GM19452 (cell line): ENCODE results near the gene ARL14.

Experiments
- ATAC-seq: cut with Tn5 transposase; IDR thresholded peaks from one replicate; pipeline ENCODE4 v1.9.1; 2021; ENCODE audit not compliant: unreplicated experiment

ARL14 gene

GRCh38 chr3:160676547-160677303, at the start of gene ARL14:
ARL14 (plus strand) TSS chr3:160677160; CDS start chr3:160677347, 187 bp downstream.
- no peak for ATAC-seq

GRCh38 chr3:160629491-160629890, 47.5 kb upstream of the ARL14 start:
- ATAC-seq, result no peak

- ATAC-seq, result no peak
These were observed 43.4 kb upstream of the ARL14 start for GRCh38 chr3:160633361-160634083.

- ATAC-seq, result no peak
These were observed 41.7 kb upstream of the ARL14 start for GRCh38 chr3:160635213-160635612.

- ATAC-seq, result no peak
These were observed 39.9 kb upstream of the ARL14 start for GRCh38 chr3:160637086-160637485.

GRCh38 chr3:160638184-160638583, 38.8 kb upstream of the ARL14 start:
- no peak for ATAC-seq

- ATAC-seq, result no peak
These were observed 35.2 kb upstream of the ARL14 start for GRCh38 chr3:160641665-160642309.

GRCh38 chr3:160643994-160644393, 33.0 kb upstream of the ARL14 start:
- no peak for ATAC-seq

GRCh38 chr3:160644491-160644890, 32.5 kb upstream of the ARL14 start:
- ATAC-seq, result no peak

GRCh38 chr3:160648701-160649100, 28.3 kb upstream of the ARL14 start:
- no peak for ATAC-seq

GRCh38 chr3:160649596-160649995, 27.4 kb upstream of the ARL14 start:
- ATAC-seq, result no peak

- no peak for ATAC-seq
These were observed 23.4 kb upstream of the ARL14 start for GRCh38 chr3:160653512-160653911.

- ATAC-seq, result no peak
These were observed 16.1 kb upstream of the ARL14 start for GRCh38 chr3:160660902-160661301.

GRCh38 chr3:160661660-160662059, 15.3 kb upstream of the ARL14 start:
- no peak for ATAC-seq

- no peak for ATAC-seq
These were observed 11.7 kb upstream of the ARL14 start for GRCh38 chr3:160665231-160665630.

GRCh38 chr3:160665784-160666526, 11.0 kb upstream of the ARL14 start:
- ATAC-seq, result peak; percentile 89

GRCh38 chr3:160667452-160667851, 9.5 kb upstream of the ARL14 start:
- no peak for ATAC-seq

GRCh38 chr3:160668454-160668853, 8.5 kb upstream of the ARL14 start:
- no peak for ATAC-seq

- ATAC-seq, result peak; percentile 90
These were observed 5.7 kb upstream of the ARL14 start for GRCh38 chr3:160671231-160671630.

GRCh38 chr3:160671995-160672394, 5.0 kb upstream of the ARL14 start:
- no peak for ATAC-seq

- no peak for ATAC-seq
These were observed 3.8 kb upstream of the ARL14 start for GRCh38 chr3:160673188-160673587.
